HG02885 (cell line): ENCODE results near the gene PRKCQ.
A peak's percentile ranks its signal among the peaks of the same experiment; 100 is the strongest.

ENCODE experiments used
- ATAC-seq: cut with Tn5 transposase; IDR thresholded peaks from one replicate; pipeline ENCODE4 v1.9.1; 2021; ENCODE audit warnings: mild to moderate bottlenecking; ENCODE audit not compliant: unreplicated experiment, poor library complexity

Gene PRKCQ

GRCh38 chr10:6530211-6530840 lies 49.8 kb downstream of the PRKCQ start:
- no peak for ATAC-seq

GRCh38 chr10:6528198-6528950 lies 51.7 kb downstream of the PRKCQ start:
- ATAC-seq = no peak

- no peak for ATAC-seq
Measured at GRCh38 chr10:6525599-6526165, 54.4 kb downstream of the PRKCQ start.

- no peak for ATAC-seq
Measured at GRCh38 chr10:6522230-6522629, 57.8 kb downstream of the PRKCQ start.

GRCh38 chr10:6520138-6520537 lies 59.9 kb downstream of the PRKCQ start:
- no peak for ATAC-seq

- ATAC-seq = no peak
Measured at GRCh38 chr10:6518791-6519429, 61.2 kb downstream of the PRKCQ start.

- no peak for ATAC-seq
Measured at GRCh38 chr10:6516929-6517284, 63.2 kb downstream of the PRKCQ start.

- no peak for ATAC-seq
Measured at GRCh38 chr10:6516281-6516928, 63.7 kb downstream of the PRKCQ start.

- ATAC-seq = no peak
Measured at GRCh38 chr10:6514844-6515780, 65.0 kb downstream of the PRKCQ start.

GRCh38 chr10:6514180-6514579 lies 65.9 kb downstream of the PRKCQ start:
- no peak for ATAC-seq

- ATAC-seq = no peak
Measured at GRCh38 chr10:6513476-6513875, 66.6 kb downstream of the PRKCQ start.

- ATAC-seq = no peak
Measured at GRCh38 chr10:6512182-6512581, 67.9 kb downstream of the PRKCQ start.

- no peak for ATAC-seq
Measured at GRCh38 chr10:6511347-6511746, 68.7 kb downstream of the PRKCQ start.

- ATAC-seq = peak; percentile 84
Measured at GRCh38 chr10:6507311-6507710, 72.8 kb downstream of the PRKCQ start.

- ATAC-seq = no peak
Measured at GRCh38 chr10:6505300-6505699, 74.8 kb downstream of the PRKCQ start.

- no peak for ATAC-seq
Measured at GRCh38 chr10:6504296-6504695, 75.8 kb downstream of the PRKCQ start.

GRCh38 chr10:6503171-6503570 lies 76.9 kb downstream of the PRKCQ start:
- no peak for ATAC-seq

- ATAC-seq = no peak
Measured at GRCh38 chr10:6501931-6502330, 78.1 kb downstream of the PRKCQ start.

- ATAC-seq = no peak
Measured at GRCh38 chr10:6499974-6500373, 80.1 kb downstream of the PRKCQ start.

- ATAC-seq = no peak
Measured at GRCh38 chr10:6498771-6499170, 81.3 kb downstream of the PRKCQ start.
